ENCODE measurements around the gene CDH19. TPM values are rescaled to one million over a fixed set of nuclear protein-coding genes. Genes with fewer than 3 reads are reported as not detected.

Gene CDH19
- total RNA-seq, 6 donors from 2014 or later = 1.0 to 3.1 (median 1.3) TPM

DNA sequence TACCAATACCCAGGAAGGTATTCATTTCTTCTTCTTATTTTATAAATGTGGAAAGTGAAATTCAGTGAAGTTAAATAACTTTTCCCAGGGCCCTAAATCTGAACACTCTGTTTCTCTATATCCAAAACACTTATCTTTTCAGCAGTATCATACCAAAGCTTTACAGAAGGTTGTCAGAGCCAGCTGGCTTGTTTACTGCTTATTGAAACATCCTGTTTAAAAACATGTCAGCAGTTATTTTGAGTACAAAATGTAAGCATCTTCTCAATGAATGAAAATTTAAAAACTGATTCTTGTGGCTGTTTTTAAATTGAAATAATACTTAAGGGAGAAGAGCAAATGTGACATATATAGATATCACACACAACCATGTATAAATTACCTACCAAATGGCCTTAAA lies 11.3 kb upstream of the CDH19 start:
- Histone ChIP-seq H3K36me3 (no peaks in the 10 kb centered on the region), H3K27me3 (no peaks in the 10 kb centered on the region), H3K4me3 (no peak overlapping the region), H3K27ac (no peak overlapping the region), H3K4me1 (no peaks in the 10 kb centered on the region), H3K9me3 (no peaks in the 10 kb centered on the region)
- TF ChIP-seq POLR2AphosphoS5 (IDR thresholded peaks at IDR 0.05) (no peak), EP300 (IDR thresholded peaks at IDR 0.05) (no peak), POLR2A (IDR thresholded peaks at IDR 0.05) (no peak), CTCF (IDR thresholded peaks at IDR 0.05) (no peak)
- ATAC-seq (ENCODE audit: low FRiP score in 2 of 2) (no peak), DNase-seq (no peak)

GRCh38 chr18:66607632-66608031 lies 3.7 kb upstream of the CDH19 start:
- 92 to 94% methylated on average over 6 of the region's 6 CpGs for WGBS, 2 donors
- DNase-seq (peak in 1 of 2 donors; percentile 1), ATAC-seq (ENCODE audit: low FRiP score in 2 of 2) (no peak)
- no peaks in the 10 kb centered on the region for H3K36me3 ChIP-seq
- H3K9me3 ChIP-seq = no peaks in the 10 kb centered on the region
- no peaks in the 10 kb centered on the region for H3K27me3 ChIP-seq
- no peak for TF ChIP-seq EP300 (IDR thresholded peaks at IDR 0.05)
- TF ChIP-seq POLR2A (IDR thresholded peaks at IDR 0.05) = no peak
- TF ChIP-seq CTCF (IDR thresholded peaks at IDR 0.05) = no peak
- TF ChIP-seq POLR2AphosphoS5 (IDR thresholded peaks at IDR 0.05) = no peak
- H3K27ac ChIP-seq = no peak overlapping the region
- H3K4me1 ChIP-seq = no peaks in the 10 kb centered on the region
- no peak overlapping the region for H3K4me3 ChIP-seq

GRCh38 chr18:66601649-66602048 lies 2.2 kb downstream of the CDH19 start:
- TF ChIP-seq EP300 (IDR thresholded peaks at IDR 0.05) = no peak
- no peak for TF ChIP-seq CTCF (IDR thresholded peaks at IDR 0.05)
- no peak for TF ChIP-seq POLR2AphosphoS5 (IDR thresholded peaks at IDR 0.05)
- no peak for TF ChIP-seq POLR2A (IDR thresholded peaks at IDR 0.05)
- ATAC-seq (ENCODE audit: low FRiP score in 2 of 2) = no peak
- H3K36me3 ChIP-seq = no peaks in the 10 kb centered on the region
- 49 to 50% methylated on average over 3 of the region's 3 CpGs for WGBS, 2 donors
- no peak overlapping the region for H3K4me3 ChIP-seq
- DNase-seq = no peak
- H3K27ac ChIP-seq = no peak overlapping the region
- no peaks in the 10 kb centered on the region for H3K27me3 ChIP-seq
- H3K9me3 ChIP-seq = peaks cover 0 to 4% (median 0%) of the 10 kb centered on the region in 4 donors
- no peaks in the 10 kb centered on the region for H3K4me1 ChIP-seq

GRCh38 chr18:66599190-66599589 lies 4.7 kb downstream of the CDH19 start:
- WGBS, 2 donors = 46 to 53% methylated on average over 3 of the region's 3 CpGs

More at GRCh38 chr18:66599190-66599589, 4.7 kb downstream of the CDH19 start:
- Histone ChIP-seq H3K9me3 (peaks cover 0 to 4% (median 0%) of the 10 kb centered on the region in 4 donors), H3K27me3 (no peaks in the 10 kb centered on the region), H3K4me3 (no peak overlapping the region), H3K36me3 (no peaks in the 10 kb centered on the region), H3K27ac (no peak overlapping the region), H3K4me1 (no peaks in the 10 kb centered on the region)
- no peak for ATAC-seq (ENCODE audit: low FRiP score in 2 of 2)
- DNase-seq = no peak
- TF ChIP-seq CTCF (IDR thresholded peaks at IDR 0.05) = no peak

All from upper lobe of left lung (tissue), 6 donors.